HepG2 (cell line): Measurements from ENCODE around the gene CGNL1. TPM values are rescaled to one million over a fixed set of nuclear protein-coding genes. Genes with fewer than 3 reads are reported as not detected.

Source experiments
- AGO2 ChIP-seq: fragments of 200-400 bp; formaldehyde crosslinking; optimal IDR thresholded peaks from 2 replicates; pipeline ENCODE3; 2017; ENCODE audit warnings: mild to moderate bottlenecking, low read depth, low read length, moderate library complexity
- AHR ChIP-seq: IDR thresholded peaks from 2 replicates; pipeline ENCODE4 v1.6.1; 2018; ENCODE audit warnings: missing genetic modification reagents, missing compliant biosample characterization
- ATM ChIP-seq: fragments of 450-650 bp; IDR thresholded peaks from 2 replicates; pipeline ENCODE4 v1.7.1; 2017; ENCODE audit warnings: mild to moderate bottlenecking, borderline replicate concordance
- DRAP1 ChIP-seq: IDR thresholded peaks from 2 replicates; pipeline ENCODE4 v1.6.1; 2016; ENCODE audit warnings: missing genetic modification reagents, missing compliant biosample characterization
- E2F1 ChIP-seq: sonication (generic); formaldehyde crosslinking; IDR thresholded peaks from 2 replicates; pipeline ENCODE4 v1.5.0; 2020; ENCODE audit warnings: missing genetic modification reagents
- E2F2 ChIP-seq: sonication (generic); formaldehyde crosslinking; IDR thresholded peaks from 2 replicates; pipeline ENCODE4 v1.4.0; 2020; ENCODE audit warnings: missing genetic modification reagents, borderline replicate concordance
- FOXP1 ChIP-seq, 2 experiments: fragments of 450-650 bp in 1 of 2; IDR thresholded peaks; 2 replicates each; pipeline ENCODE4 v1.6.1; 2017 to 2018; ENCODE audit warnings: antibody characterized with exemption in 1 of 2
- HIVEP1 ChIP-seq: sonication (generic); formaldehyde crosslinking; IDR thresholded peaks from 2 replicates; pipeline ENCODE4 v1.4.0; 2020; ENCODE audit warnings: mild to moderate bottlenecking, missing genetic modification reagents
- IRF9 ChIP-seq: sonication (generic); formaldehyde crosslinking; IDR thresholded peaks from 2 replicates; pipeline ENCODE4 v1.8.0; 2022; ENCODE audit warnings: missing genetic modification reagents, mild to moderate bottlenecking, borderline replicate concordance
- SUZ12 ChIP-seq: fragments of 150-350 bp; IDR thresholded peaks from 2 replicates; pipeline ENCODE4 v1.6.1; 2014; ENCODE audit warnings: low read depth, low read length
- ZC3H4 ChIP-seq: sonication (generic); formaldehyde crosslinking; IDR thresholded peaks from 2 replicates; pipeline ENCODE4 v1.4.0; 2020; ENCODE audit warnings: missing genetic modification reagents, borderline replicate concordance
- ZFAT ChIP-seq: sonication (generic); formaldehyde crosslinking; conservative IDR thresholded peaks from 2 replicates; pipeline ENCODE4 v1.8.1; 2023; ENCODE audit warnings: missing genetic modification reagents, inconsistent platforms
- ZFP91 ChIP-seq: sonication (generic); formaldehyde crosslinking; IDR thresholded peaks from 2 replicates; pipeline ENCODE4 v1.9.0; 2022; ENCODE audit warnings: missing genetic modification reagents, mild to moderate bottlenecking, borderline replicate concordance
- ZNF24 ChIP-seq: fragments of 450-650 bp; IDR thresholded peaks from 2 replicates; pipeline ENCODE4 v1.6.1; 2017; ENCODE audit warnings: antibody characterized with exemption, mild to moderate bottlenecking
- ZNF280D ChIP-seq: sonication (generic); formaldehyde crosslinking; IDR thresholded peaks from 2 replicates; pipeline ENCODE4 v1.5.1; 2020; ENCODE audit warnings: mild to moderate bottlenecking, missing genetic modification reagents
- ZNF292 ChIP-seq: sonication (generic); formaldehyde crosslinking; IDR thresholded peaks from 2 replicates; pipeline ENCODE4 v1.8.1; 2022; ENCODE audit warnings: mild to moderate bottlenecking, low read depth, missing genetic modification reagents, borderline replicate concordance
- ZNF414 ChIP-seq: sonication (generic); formaldehyde crosslinking; IDR thresholded peaks from 2 replicates; pipeline ENCODE4 v1.5.0; 2020; ENCODE audit warnings: missing genetic modification reagents
- ZNF773 ChIP-seq: sonication (generic); formaldehyde crosslinking; IDR thresholded peaks from 2 replicates; pipeline ENCODE4 v1.4.0; 2020; ENCODE audit warnings: missing genetic modification reagents, borderline replicate concordance
- polyA plus RNA-seq, 8 experiments: library from polyadenylated mRNA; depleted of rRNA in 3 of 8; stranded (reverse) in 7 of 8; unstranded in 1 of 8; fragments of >200 nt; fragmentation: Illumina TruSeq in 4 of 8; extraction: Trizol in 4 of 8; gene quantifications; 2 replicates each; pipeline versions ENCODE4 v1.2.1 to v1.2.3, GENCODE V29; 2011 to 2016; ENCODE audit warnings: low read depth in 4 of 8, missing spikeins in 1 of 8, mixed read lengths in 1 of 8; ENCODE audit not compliant: insufficient read depth in 1 of 8
- total RNA-seq, 5 experiments: library from RNA; depleted of rRNA; stranded (reverse); fragments of >200 nt; fragmentation: Illumina TruSeq; extraction: Trizol; gene quantifications; 2 replicates each; pipeline ENCODE4 v1.2.3, GENCODE V29; 2016; ENCODE audit warnings: low read depth in 1 of 5

Gene CGNL1
- total and polyA plus RNA-seq, 2 of the 13 experiments (the other 11 are each of a cell fraction or from before 2014, with no cell fraction given) = 5.6 to 15.6 TPM

- TF ChIP-seq ZNF280D = peak; percentile 85; the same call in 1 of the 2 replicates
- peak; percentile 89; the same call in 1 of the 2 replicates for TF ChIP-seq ZNF414 (CRISPR knock-in tag)
- TF ChIP-seq ATM = no peak
- peak; percentile 79 for TF ChIP-seq DRAP1
- TF ChIP-seq ZNF773 (CRISPR knock-in tag) = no peak
- no peak for TF ChIP-seq E2F2 (CRISPR knock-in tag)
- peak; percentile 12; the same call in 1 of the 2 replicates for TF ChIP-seq ZFP91 (CRISPR knock-in tag)
- no peak for TF ChIP-seq ZC3H4
- TF ChIP-seq E2F1 (CRISPR knock-in tag) = no peak
- TF ChIP-seq AGO2 = peak; percentile 48
- no peak for TF ChIP-seq ZFAT (CRISPR knock-in tag)
- no peak; the same call in 1 of the 2 replicates for TF ChIP-seq HIVEP1
- TF ChIP-seq ZNF292 (CRISPR knock-in tag) = peak; percentile 98
- no peak for TF ChIP-seq FOXP1 (IDR thresholded peaks at IDR 0.05)
- peak; percentile 85 for TF ChIP-seq FOXP1 (CRISPR knock-in tag; IDR thresholded peaks at IDR 0.05)
- TF ChIP-seq SUZ12 = no peak
- TF ChIP-seq IRF9 (CRISPR knock-in tag) = no peak
- TF ChIP-seq ZNF24 = no peak
- peak; percentile 29; the same call in 1 of the 2 replicates for TF ChIP-seq AHR (CRISPR knock-in tag)
Measured at GRCh38 chr15:57496946-57497869, 120.9 kb downstream of the CGNL1 start (continued).
